ENCODE data around the gene SLX4. TPM values are rescaled to one million over a fixed set of nuclear protein-coding genes. Genes with fewer than 3 reads are reported as not detected.

The SLX4 gene
- total RNA-seq, 2 donors from 2014 or later, result 10.8 to 14.5 TPM

DNA sequence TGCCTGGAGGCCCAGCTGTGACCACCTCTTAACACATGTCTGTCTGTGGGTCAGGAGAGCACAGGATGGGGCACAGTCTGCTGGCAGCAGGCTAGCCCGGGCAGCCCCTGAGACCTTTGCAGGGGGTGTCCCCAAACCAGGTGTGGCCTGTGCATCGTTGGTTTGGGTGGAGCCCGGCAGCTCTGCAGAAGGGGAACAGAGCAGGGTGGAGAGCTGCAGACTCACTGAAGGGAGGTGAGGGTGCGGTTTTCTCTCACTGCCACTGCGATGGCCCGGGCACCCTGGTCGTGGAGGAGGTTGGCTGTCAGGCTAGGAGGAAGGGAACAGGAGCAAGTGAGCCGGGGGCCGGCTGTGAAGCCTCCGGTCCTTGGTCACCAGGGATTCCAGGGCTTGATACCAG is 63.0 kb downstream of the SLX4 start:
- H3K4me3 Mint-ChIP-seq, result no peak overlapping the region
- peaks cover 8% of the 10 kb centered on the region for H3K4me1 Mint-ChIP-seq
- H3K36me3 Mint-ChIP-seq (ENCODE audit: low read depth), result peaks cover 89% of the 10 kb centered on the region
- H3K27ac Mint-ChIP-seq, result no peak overlapping the region
- ATAC-seq (replicated peaks), result no peak
- no peaks in the 10 kb centered on the region for H3K27me3 Mint-ChIP-seq
- H3K9me3 Mint-ChIP-seq, result no peaks in the 10 kb centered on the region

GRCh38 chr16:3546986-3547682 is 64.3 kb downstream of the SLX4 start:
- peaks cover 8% of the 10 kb centered on the region for H3K4me1 Mint-ChIP-seq
- H3K36me3 Mint-ChIP-seq (ENCODE audit: low read depth), result peaks cover 86% of the 10 kb centered on the region
- H3K9me3 Mint-ChIP-seq, result no peaks in the 10 kb centered on the region
- H3K27me3 Mint-ChIP-seq, result no peaks in the 10 kb centered on the region
- H3K4me3 Mint-ChIP-seq, result no peak overlapping the region
- H3K27ac Mint-ChIP-seq, result no peak overlapping the region
- ATAC-seq (replicated peaks), result no peak

- Mint-ChIP-seq H3K9me3 (no peaks in the 10 kb centered on the region), H3K27ac (peak overlapping the region; percentile 36), H3K4me3 (no peak overlapping the region), H3K36me3 (ENCODE audit: low read depth) (peaks cover 72% of the 10 kb centered on the region), H3K4me1 (no peaks in the 10 kb centered on the region), H3K27me3 (no peaks in the 10 kb centered on the region)
- ATAC-seq (replicated peaks), result no peak
Measured at GRCh38 chr16:3542601-3543373, 68.6 kb downstream of the SLX4 start.

DNA sequence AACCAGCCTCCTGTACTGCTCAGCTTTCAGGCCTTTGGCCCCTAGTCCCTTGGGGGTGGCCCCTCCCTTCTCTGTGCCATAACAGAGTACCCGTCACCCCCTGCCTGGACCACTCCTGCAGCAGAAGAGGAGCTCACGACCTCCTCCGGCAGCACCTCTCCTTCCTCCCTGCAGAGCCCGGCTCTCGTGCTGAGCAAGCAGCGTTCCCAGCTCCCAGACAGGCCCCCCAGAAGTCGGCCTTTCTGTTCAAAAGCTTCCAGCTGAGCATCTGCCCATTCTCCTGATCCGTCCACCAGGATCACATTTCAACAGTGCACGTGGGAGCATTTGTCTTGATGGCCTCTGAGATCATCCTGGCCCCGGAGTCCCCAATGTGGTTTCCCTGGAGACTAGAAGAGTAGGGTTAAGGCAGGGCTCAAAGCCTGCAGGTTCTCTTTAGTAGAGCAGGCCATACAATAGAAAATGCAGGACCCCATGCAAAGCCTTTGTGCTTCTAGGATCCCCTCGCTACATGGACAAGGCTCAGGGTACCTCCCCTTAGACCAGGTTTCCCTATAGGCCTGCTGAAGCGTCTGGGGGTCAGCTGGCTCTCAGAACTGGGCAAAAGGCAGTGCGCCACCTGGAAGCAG is 69.8 kb downstream of the SLX4 start:
- H3K4me1 Mint-ChIP-seq, result no peaks in the 10 kb centered on the region
- H3K36me3 Mint-ChIP-seq (ENCODE audit: low read depth), result peaks cover 64% of the 10 kb centered on the region
- no peak for ATAC-seq (replicated peaks)
- no peaks in the 10 kb centered on the region for H3K9me3 Mint-ChIP-seq
- H3K27me3 Mint-ChIP-seq, result no peaks in the 10 kb centered on the region
- H3K4me3 Mint-ChIP-seq, result no peak overlapping the region
- peak overlapping the region; percentile 36 for H3K27ac Mint-ChIP-seq

DNA sequence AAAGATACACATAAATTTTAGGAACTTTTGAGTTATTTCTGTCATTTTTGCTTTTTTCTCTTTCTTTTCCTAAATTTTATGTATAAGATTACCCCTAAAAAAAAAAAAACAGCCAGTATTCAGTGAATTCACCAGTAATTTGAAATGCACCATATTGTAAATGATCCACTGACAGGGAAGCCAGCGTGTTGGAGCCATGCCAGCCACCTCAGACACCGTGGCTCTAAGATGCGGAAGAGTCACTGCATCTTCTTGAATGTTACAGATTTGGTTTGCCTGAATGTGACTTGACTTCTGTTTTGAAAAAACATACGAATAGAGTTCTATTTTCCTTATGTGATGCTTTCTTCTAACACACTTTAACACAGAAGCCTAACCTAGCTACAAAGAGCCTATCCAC is 73.2 kb downstream of the SLX4 start:
- H3K9me3 Mint-ChIP-seq, result no peaks in the 10 kb centered on the region
- H3K36me3 Mint-ChIP-seq (ENCODE audit: low read depth), result peaks cover 51% of the 10 kb centered on the region
- H3K4me1 Mint-ChIP-seq, result peaks cover 5% of the 10 kb centered on the region
- H3K27me3 Mint-ChIP-seq, result no peaks in the 10 kb centered on the region
- H3K27ac Mint-ChIP-seq, result no peak overlapping the region
- no peak for ATAC-seq (replicated peaks)
- H3K4me3 Mint-ChIP-seq, result no peak overlapping the region

- no peak for ATAC-seq (replicated peaks)
- Mint-ChIP-seq H3K4me3 (no peak overlapping the region), H3K36me3 (ENCODE audit: low read depth) (peaks cover 49% of the 10 kb centered on the region), H3K4me1 (peaks cover 5% of the 10 kb centered on the region), H3K27me3 (no peaks in the 10 kb centered on the region), H3K27ac (no peak overlapping the region), H3K9me3 (no peaks in the 10 kb centered on the region)
Measured at GRCh38 chr16:3536851-3537250, 74.6 kb downstream of the SLX4 start.

GRCh38 chr16:3536271-3536731 is 75.1 kb downstream of the SLX4 start:
- H3K27me3 Mint-ChIP-seq, result no peaks in the 10 kb centered on the region
- peak overlapping the region; percentile 15 for H3K27ac Mint-ChIP-seq
- ATAC-seq (replicated peaks), result no peak

DNA sequence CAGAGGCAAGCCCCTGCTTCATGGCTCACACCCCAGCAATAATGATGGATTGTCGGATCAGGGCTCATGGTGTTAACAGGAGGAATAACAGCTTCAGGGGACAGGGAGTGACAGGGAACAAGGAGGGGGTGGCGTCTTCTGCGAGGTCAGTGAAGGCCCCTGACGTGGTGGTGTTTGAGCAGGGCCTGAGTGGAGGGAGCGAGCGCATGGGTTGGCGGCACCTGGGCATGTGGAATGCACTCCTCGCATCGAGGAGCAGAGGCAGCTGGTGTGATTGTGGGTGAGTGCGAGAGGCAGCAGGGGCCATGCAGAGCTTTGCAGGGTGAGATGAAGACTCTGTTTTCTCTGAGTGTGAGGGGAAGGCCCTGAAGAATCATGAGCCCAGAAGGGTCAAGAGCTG is 77.3 kb downstream of the SLX4 start:
- peaks cover 35% of the 10 kb centered on the region for H3K36me3 Mint-ChIP-seq (ENCODE audit: low read depth)
- no peaks in the 10 kb centered on the region for H3K9me3 Mint-ChIP-seq
- ATAC-seq (replicated peaks), result no peak
- H3K4me3 Mint-ChIP-seq, result no peak overlapping the region
- peaks cover 5% of the 10 kb centered on the region for H3K4me1 Mint-ChIP-seq
- H3K27ac Mint-ChIP-seq, result peak overlapping the region; percentile 69
- H3K27me3 Mint-ChIP-seq, result no peaks in the 10 kb centered on the region

More at GRCh38 chr16:3536271-3536731, 75.1 kb downstream of the SLX4 start:
- Mint-ChIP-seq H3K4me1 (peaks cover 5% of the 10 kb centered on the region), H3K36me3 (ENCODE audit: low read depth) (peaks cover 49% of the 10 kb centered on the region), H3K4me3 (no peak overlapping the region), H3K9me3 (no peaks in the 10 kb centered on the region)

DNA sequence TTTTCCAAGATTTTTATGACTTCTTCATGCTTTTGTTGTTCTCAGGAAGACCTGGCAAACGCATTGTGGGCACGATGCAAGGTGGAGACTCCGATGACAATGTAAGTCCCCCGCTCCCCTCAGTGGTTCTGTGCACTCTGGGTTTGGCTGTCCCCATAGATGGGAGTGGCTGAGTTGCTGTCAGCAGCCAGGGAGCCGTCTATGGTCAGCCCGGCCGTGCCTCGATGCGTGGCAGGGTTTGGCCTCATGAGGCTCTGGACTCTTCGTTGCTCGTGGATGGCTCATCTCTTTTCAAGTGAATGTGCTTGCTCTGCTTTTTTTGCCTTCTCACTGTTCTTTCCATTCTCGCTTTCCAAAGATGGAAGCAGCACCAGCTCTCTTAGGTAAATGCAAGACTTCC is 78.7 kb downstream of the SLX4 start:
- no peaks in the 10 kb centered on the region for H3K27me3 Mint-ChIP-seq
- ATAC-seq (replicated peaks), result no peak
- H3K36me3 Mint-ChIP-seq (ENCODE audit: low read depth), result peaks cover 38% of the 10 kb centered on the region
- no peak overlapping the region for H3K4me3 Mint-ChIP-seq
- H3K27ac Mint-ChIP-seq, result no peak overlapping the region
- H3K4me1 Mint-ChIP-seq, result peaks cover 10% of the 10 kb centered on the region
- no peaks in the 10 kb centered on the region for H3K9me3 Mint-ChIP-seq

Other genes with a start within 250 kb of the SLX4 start
- gene ZSCAN32, start 210.6 kb downstream of the SLX4 start, total RNA-seq, result 10 to 100 TPM in 1 of 2 donors, 1 to 10 TPM in 1; 8.4 to 10.5 TPM
- 1 to 10 TPM; 5.8 to 8.4 TPM for gene ZNF174, start 210.4 kb downstream of the SLX4 start, total RNA-seq
- 1 to 10 TPM; 2.0 to 3.0 TPM for gene ZNF597, start 168.1 kb downstream of the SLX4 start, total RNA-seq
- 10 to 100 TPM; 36.8 to 38.7 TPM for gene NAA60, start 167.9 kb downstream of the SLX4 start, total RNA-seq
- gene C16orf90, start 116.1 kb downstream of the SLX4 start, total RNA-seq, result not detected
- 10 to 100 TPM; 14.9 to 15.7 TPM for gene CLUAP1, start 110.6 kb downstream of the SLX4 start, total RNA-seq
- 10 to 100 TPM; 36.8 to 49.1 TPM for gene NLRC3, start 34.2 kb downstream of the SLX4 start, total RNA-seq
- 10 to 100 TPM; 14.8 to 22.0 TPM for gene DNASE1, start 43.1 kb upstream of the SLX4 start, total RNA-seq
- gene TRAP1, start 105.9 kb upstream of the SLX4 start, total RNA-seq, result 100 to 1,000 TPM; 124 to 238 TPM

Data from activated T-helper 17 cell treated with anti-CD3 and anti-CD28 coated beads, Interleukin-2, amount 50 U/mL, for 72 hours (primary cell).